Uterine smooth muscle cell (primary cell): ENCODE data around the gene RORC. TPM values are rescaled to one million over a fixed set of nuclear protein-coding genes. Genes with fewer than 3 reads are reported as not detected.

Source experiments
- total RNA-seq: library from RNA; depleted of rRNA; stranded (reverse); fragments of >200 nt; gene quantifications from 2 replicates; pipeline ENCODE4 v1.2.3, GENCODE V29; 2014

The RORC gene
- not detected in 2 replicates for total RNA-seq

DNA sequence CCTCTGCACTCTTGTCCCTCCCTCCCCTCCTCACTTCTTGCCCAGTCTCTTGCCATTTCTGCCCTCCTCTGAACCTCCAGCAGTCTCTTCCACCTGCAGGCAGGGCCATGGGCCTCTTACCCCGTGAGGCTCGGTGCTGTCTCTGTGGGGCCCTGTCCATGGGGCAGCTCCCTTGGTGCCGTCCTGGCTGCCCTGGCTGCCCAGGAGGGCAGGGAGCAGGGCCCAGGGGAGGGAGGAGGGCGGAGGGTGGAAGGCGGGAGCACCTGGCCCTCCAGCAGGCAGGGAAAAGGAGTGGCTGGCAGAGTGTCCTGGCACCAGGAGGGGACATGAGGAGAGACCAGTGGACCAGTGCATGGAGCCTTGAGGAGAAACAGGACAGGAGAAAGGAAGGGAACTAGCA is at the start of gene RORC:
Gene RORC, minus strand, starts transcription at position 198 of the 400 bp plus-strand sequence. Its CDS starts 38 bp downstream, at position 160.

DNA sequence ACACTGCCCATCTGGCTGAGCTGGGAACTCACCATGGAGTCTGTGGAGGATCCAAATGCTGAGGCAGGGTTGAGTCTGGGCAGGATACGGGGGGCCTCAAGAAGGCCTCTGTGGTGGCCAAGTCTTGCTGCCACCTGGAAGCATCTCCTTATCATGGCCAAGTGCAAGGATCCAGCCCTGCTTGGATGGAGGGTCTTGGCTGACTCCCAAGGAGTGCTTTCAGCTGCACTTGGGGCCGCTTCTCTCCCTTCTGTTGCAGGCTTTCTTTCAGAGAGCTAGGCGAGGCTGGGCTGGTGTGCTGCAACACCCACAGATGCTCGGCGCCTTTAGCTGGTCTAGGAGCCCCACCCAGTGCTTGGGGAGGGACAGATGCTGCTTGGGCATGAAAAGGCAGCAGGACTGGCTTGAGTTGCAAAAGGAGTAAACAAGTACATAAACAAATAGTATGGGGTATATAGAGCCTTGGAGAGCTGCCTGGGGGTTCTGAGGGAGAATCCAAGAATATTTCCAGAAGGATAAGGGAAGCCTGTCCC is 21.9 kb upstream of the RORC start, which contains the start of gene THEM5:
Gene THEM5, minus strand, starts transcription at position 302 of the 533 bp plus-strand sequence. Its CDS starts 147 bp downstream, at position 155.

DNA sequence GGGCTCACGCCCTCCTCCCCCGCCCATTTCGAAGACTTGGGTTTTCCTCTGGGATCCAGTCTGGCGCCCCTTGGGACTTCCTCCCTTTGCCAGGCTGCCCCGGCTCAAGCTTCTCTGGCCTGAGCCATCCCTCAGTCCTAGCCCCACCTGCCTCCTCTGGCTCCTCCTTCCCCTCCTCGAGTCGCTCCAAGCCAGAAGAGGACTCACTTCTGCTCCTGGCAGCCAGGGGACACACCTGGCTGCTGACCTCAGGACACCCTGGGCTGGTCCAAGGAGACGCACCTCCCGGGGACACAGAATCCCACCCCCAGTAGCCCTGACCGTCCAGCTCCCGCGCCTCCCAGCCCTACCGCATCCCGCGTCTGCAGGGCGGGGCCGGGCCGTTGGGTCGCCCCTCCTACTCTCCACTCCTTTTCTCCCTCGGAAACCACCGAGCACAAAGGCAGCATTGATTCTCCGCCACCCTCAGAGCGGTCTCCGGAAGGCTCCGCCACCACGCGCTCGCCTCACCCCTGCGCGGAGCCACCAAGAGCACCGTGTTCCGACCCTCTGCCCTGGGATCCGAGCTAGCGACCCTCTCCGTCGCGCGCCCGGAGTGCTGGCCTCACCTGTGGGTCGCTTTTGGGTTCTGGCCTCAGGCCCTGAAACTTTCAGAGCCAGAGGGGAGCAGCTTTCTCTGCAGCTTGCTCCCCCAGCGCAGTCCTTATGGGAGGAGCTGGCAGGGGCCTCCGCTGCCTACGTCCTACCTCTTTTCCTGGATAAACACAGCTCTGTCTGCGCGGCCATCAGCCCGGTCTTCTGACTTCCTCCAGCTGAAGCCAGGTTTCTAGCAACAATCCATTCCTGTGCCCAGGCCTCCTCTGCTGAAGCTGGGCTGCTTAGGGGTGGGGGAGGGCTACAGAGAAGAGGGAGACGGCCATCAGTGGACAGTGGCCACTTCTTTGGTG is 8.1 kb upstream of the RORC start, which contains the start of gene C2CD4D:
Gene C2CD4D, minus strand, starts transcription at position 364 of the 947 bp plus-strand sequence. CDS start 831 bp downstream, outside the sequence.

DNA sequence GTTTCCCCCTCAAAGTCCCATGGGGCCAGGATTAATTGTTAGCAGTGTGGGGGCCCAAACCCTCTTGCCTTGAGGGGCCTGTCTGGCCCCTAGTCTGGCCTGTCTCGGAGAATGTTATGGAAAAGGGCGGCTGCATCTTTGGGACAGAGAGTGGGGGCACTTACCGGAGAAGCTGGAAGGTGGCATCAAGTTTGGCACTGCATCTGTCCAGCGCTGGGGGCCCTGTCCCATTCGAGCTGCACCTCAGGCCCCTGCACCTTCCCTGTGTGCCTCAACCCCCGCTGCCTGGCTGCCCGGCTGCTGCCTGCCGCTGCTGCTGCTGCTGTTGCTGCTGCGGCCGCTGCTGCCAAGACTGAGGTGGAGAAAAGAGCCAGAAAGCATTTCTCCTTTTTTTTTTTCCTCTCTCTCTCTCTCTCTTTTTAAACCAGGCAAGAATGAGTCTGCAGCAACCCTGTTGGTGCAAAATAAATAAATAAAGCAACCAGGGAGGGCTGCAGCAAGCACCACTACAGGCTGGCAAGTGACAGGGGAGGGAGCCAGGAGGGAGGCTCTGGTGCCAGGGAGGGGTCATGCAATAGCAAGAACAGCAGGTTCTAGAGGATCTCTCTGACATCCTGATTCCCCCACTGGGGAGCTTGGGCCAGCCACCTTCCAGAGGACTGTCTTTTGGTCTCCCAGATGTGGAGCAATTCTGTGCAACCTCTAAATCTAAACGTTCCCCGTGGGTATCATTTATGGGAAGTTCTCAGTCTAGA is 26.4 kb downstream of the RORC start, which contains the start of gene LINGO4:
Gene LINGO4, minus strand, starts transcription at position 354 of the 755 bp plus-strand sequence. CDS start 2,715 bp downstream, outside the sequence.

DNA sequence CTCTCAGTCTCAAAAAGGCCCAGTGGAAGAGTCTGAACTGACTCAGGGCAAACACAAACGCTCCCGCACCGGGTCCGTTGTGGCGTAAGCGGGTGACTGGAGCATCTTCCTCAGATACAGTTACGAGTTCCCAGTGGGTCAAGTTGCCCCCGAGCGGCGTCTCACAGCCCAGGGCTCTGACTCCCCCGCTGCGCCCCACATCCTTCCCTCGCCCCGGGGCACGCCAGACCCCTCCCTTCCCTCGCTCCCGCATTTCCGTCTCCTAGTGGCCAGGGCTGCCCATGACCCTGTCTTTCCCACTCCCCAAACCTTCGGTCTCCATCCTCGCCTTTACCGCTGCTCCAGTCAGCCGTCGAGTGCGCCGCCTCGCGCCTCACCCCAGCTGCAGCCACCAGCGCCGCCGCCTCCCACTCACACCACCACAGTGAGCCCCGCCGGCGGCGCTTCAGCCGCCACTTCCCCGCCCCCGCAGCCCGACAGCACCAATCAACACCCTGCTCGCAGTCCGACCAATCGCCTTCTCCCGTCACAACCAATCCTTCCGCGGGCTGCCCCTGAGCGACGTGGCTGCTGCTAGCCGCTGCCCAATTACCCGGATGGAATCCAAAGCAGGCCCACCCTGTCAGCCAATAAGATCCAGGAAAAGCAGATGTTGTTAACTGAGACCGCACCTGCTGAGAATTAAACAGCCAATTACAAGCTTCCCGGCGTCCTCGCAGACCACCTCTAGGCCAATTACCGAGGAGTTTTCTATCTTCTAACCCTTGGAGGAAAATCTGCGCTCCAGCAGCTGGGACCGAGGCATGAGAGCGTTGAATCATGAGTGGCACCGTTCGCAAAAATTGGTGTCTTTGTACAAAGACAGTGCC is 41.3 kb downstream of the RORC start, which contains the start of gene TDRKH:
Gene TDRKH, minus strand, starts transcription at position 430 of the 869 bp plus-strand sequence. CDS start 7,478 bp downstream, outside the sequence.

DNA sequence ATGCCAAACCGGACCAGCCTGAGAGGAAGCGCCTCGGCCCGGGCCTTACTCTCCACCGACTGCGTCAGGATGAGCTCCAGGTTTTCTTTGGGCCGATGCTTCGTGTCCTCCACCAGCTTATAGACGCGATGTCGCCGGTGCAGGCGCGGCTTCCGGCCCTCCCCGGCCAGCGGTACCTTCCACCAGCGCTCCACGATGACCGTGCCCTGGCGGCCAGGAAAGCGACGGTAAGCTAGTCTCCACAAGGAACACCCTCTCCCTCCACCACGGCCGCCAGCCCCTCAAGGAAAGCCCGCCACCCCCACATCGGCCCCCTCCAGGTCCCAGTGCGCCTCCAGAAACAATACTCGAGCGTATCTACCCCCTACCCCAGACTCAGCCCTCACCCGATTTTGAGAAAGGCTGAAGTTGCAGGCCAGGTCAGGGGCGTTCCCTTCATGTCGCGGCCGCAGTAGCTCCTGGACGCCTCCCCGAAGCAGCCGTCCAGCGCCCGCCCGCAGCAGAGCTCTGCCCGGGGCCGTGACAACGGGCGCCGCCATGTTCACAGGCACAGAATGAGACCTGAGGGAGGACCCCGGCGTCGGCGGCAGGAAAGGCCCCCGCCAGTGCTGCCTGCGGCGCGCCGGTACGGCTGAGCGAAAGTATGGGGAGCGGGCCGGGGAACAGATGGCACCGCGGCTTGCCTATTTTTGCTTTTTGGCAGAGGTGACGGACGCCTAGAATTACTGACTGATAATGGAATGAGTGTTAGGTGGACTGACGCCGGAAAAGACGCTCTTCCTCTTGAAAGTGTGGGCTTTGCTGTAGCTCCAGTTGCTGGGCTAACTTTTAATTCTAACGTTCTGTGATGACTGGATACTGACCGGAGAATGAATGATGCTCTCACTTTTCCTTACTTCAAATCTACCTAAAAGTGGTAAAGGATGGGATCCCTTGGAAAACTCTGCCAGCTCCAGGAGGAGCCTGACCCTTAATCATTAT is 68.4 kb downstream of the RORC start, which contains the start of gene MRPL9:
Gene MRPL9, minus strand, starts transcription at position 556 of the 981 bp plus-strand sequence. Its CDS starts 17 bp downstream, at position 539.

Other genes with a start within 250 kb of the RORC start
- 36.2 and 40.7 TPM in 2 replicates for gene SNX27, start 219.8 kb downstream of the RORC start, total RNA-seq
- gene CELF3, start 115.0 kb downstream of the RORC start, total RNA-seq, result not detected in 2 replicates
- gene RIIAD1, start 110.3 kb downstream of the RORC start, total RNA-seq, result not detected in 2 replicates
- gene MRPL9, start 68.3 kb downstream of the RORC start, total RNA-seq, result 75.2 and 91.1 TPM in 2 replicates
- gene TDRKH, start 41.3 kb downstream of the RORC start, total RNA-seq, result 3.5 and 4.2 TPM in 2 replicates
- under 0.01 TPM in 1 of 2 replicates, not detected in the other for gene LINGO4, start 26.4 kb downstream of the RORC start, total RNA-seq
- gene C2CD4D, start 8.0 kb upstream of the RORC start, total RNA-seq, result not detected in 2 replicates
- gene THEM5, start 21.9 kb upstream of the RORC start, total RNA-seq, result not detected in 2 replicates
- 7.0 and 8.3 TPM in 2 replicates for gene THEM4, start 77.7 kb upstream of the RORC start, total RNA-seq
- 60.1 and 106 TPM in 2 replicates for gene S100A10, start 162.1 kb upstream of the RORC start, total RNA-seq
- 42.2 and 59.2 TPM in 2 replicates for gene S100A11, start 205.2 kb upstream of the RORC start, total RNA-seq